Thyroid gland (tissue), 4 donors: ENCODE results near the gene MAFB. TPM values are rescaled to one million over a fixed set of nuclear protein-coding genes. Genes with fewer than 3 reads are reported as not detected.

Experiments used
- DNase-seq, 2 donors: peaks; one replicate each; pipeline ENCODE4 v3.0.0-alpha.2; 2019
- H3K27ac ChIP-seq, 3 donors: fragments of 200-600 bp; sonication (generic); 1 replicate in 2 of 3; 2 replicates in 1 of 3; pipeline ENCODE4 v1.5.1; 2016 to 2019; ENCODE audit warnings: mild to moderate bottlenecking in 1 of 3, moderate library complexity in 1 of 3
- H3K27me3 ChIP-seq: fragments of 200-600 bp; sonication (generic); one replicate; pipeline ENCODE4 v1.5.1; 2019
- H3K36me3 ChIP-seq, 2 donors: fragments of 200-600 bp; sonication (generic); one replicate each; pipeline ENCODE4 v1.5.1; 2016 to 2019
- H3K4me1 ChIP-seq, 2 donors: fragments of 200-600 bp; sonication (generic); one replicate each; pipeline ENCODE4 v1.5.1; 2017 to 2019
- H3K4me3 ChIP-seq, 3 donors: fragments of 200-600 bp; sonication (generic); replicated peaks in 1 of 3; 1 replicate in 2 of 3; 2 replicates in 1 of 3; pipeline ENCODE4 v1.5.1; 2016; ENCODE audit warnings: mild to moderate bottlenecking in 1 of 3
- H3K9me3 ChIP-seq: fragments of 200-600 bp; sonication (generic); one replicate; pipeline ENCODE4 v1.5.1; 2017
- POLR2A ChIP-seq, 2 donors: fragments of 450-650 bp; IDR thresholded peaks; one replicate each; pipeline ENCODE4 v1.6.1; 2017; ENCODE audit warnings: antibody characterized with exemption in 2 of 2, mild to moderate bottlenecking in 2 of 2, moderate library complexity in 1 of 2
- WGBS, 2 donors: methylation state at CpG; one replicate each; pipeline ENCODE4 v1.1.5; 2017; 5-methylcytosine and 5-hydroxymethylcytosine counted together
- intact Hi-C: fragments of 100-400 bp; cut with DNase I; formaldehyde crosslinking; loops from one replicate; pipeline ENCODE4 v1.15.1; 2023
- total RNA-seq, 4 donors: library from RNA; depleted of rRNA; stranded (reverse); fragments of >200 nt; gene quantifications; one replicate each; pipeline ENCODE4 v1.2.3, GENCODE V29; 2016
- TF ChIP-seq, protein P1 (sequence below), 6 experiments: fragments of 200-600 bp in 3 of 6; fragments of 450-650 bp in 3 of 6; sonication (generic) in 3 of 6; IDR thresholded peaks; one replicate each; pipeline ENCODE4 v1.5.1; 2016 to 2019; ENCODE audit warnings: antibody characterized with exemption in 6 of 6, mild to moderate bottlenecking in 2 of 6, inconsistent platforms in 1 of 6, moderate library complexity in 1 of 6

Gene MAFB
- total RNA-seq, 4 donors from 2014 or later = 34.4 to 46.1 (median 43.5) TPM

- H3K4me1 ChIP-seq = peaks cover 12 to 40% of the 10 kb centered on the region in 2 donors
- 0% methylated on average over 6 to 31 of the region's 62 CpGs for WGBS, 2 donors
- no peaks in the 10 kb centered on the region for H3K9me3 ChIP-seq
- intact Hi-C loops = loop anchor here (10.0 kb wide), 1 partner anchor 927 kb away; the partner anchor contains the start of gene CHD6
- H3K4me3 ChIP-seq = peak overlapping the region; percentile 73 to 84 (median 75)
- no peaks in the 10 kb centered on the region for H3K36me3 ChIP-seq
- no peaks in the 10 kb centered on the region for H3K27me3 ChIP-seq
- TF ChIP-seq, protein P1, sequence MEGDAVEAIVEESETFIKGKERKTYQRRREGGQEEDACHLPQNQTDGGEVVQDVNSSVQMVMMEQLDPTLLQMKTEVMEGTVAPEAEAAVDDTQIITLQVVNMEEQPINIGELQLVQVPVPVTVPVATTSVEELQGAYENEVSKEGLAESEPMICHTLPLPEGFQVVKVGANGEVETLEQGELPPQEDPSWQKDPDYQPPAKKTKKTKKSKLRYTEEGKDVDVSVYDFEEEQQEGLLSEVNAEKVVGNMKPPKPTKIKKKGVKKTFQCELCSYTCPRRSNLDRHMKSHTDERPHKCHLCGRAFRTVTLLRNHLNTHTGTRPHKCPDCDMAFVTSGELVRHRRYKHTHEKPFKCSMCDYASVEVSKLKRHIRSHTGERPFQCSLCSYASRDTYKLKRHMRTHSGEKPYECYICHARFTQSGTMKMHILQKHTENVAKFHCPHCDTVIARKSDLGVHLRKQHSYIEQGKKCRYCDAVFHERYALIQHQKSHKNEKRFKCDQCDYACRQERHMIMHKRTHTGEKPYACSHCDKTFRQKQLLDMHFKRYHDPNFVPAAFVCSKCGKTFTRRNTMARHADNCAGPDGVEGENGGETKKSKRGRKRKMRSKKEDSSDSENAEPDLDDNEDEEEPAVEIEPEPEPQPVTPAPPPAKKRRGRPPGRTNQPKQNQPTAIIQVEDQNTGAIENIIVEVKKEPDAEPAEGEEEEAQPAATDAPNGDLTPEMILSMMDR (IDR thresholded peaks at IDR 0.05) = peak in 1 of 6 experiments; percentile 21
- peak; percentile 46 to 95 for TF ChIP-seq POLR2A (IDR thresholded peaks at IDR 0.05)
- peak; percentile 97 for DNase-seq
- H3K27ac ChIP-seq = peak overlapping the region; percentile 67 to 98 (median 96)
These were observed 1.5 kb downstream of the MAFB start for GRCh38 chr20:40687384-40688128.

GRCh38 chr20:40686893-40687292 lies 2.1 kb downstream of the MAFB start:
- Histone ChIP-seq H3K36me3 (no peaks in the 10 kb centered on the region), H3K4me1 (peaks cover 18 to 47% of the 10 kb centered on the region in 2 donors), H3K9me3 (no peaks in the 10 kb centered on the region), H3K27ac (peak overlapping the region; percentile 67 to 98 (median 96)), H3K4me3 (peak overlapping the region; percentile 30 to 84 (median 73)), H3K27me3 (no peaks in the 10 kb centered on the region)
- 37 to 50% methylated on average over 12 of the region's 12 CpGs for whole genome bisulfite sequencing, 2 donors
- intact Hi-C loops = loop anchor here (10.0 kb wide), 1 partner anchor 928 kb away; the partner anchor contains the start of gene CHD6
- TF ChIP-seq, protein P1 (IDR thresholded peaks at IDR 0.05) = no peak
- no peak for TF ChIP-seq POLR2A (IDR thresholded peaks at IDR 0.05)
- DNase-seq = no peak

- Histone ChIP-seq H3K27ac (peak overlapping the region; percentile 67 to 98 (median 96)), H3K9me3 (no peaks in the 10 kb centered on the region), H3K4me1 (peaks cover 21 to 51% of the 10 kb centered on the region in 2 donors), H3K27me3 (no peaks in the 10 kb centered on the region), H3K4me3 (peak overlapping the region; percentile 8 to 84 (median 30)), H3K36me3 (no peaks in the 10 kb centered on the region)
- TF ChIP-seq POLR2A (IDR thresholded peaks at IDR 0.05) = peak; percentile 54 to 90
- TF ChIP-seq, protein P1 (IDR thresholded peaks at IDR 0.05) = no peak
- 21 to 22% methylated on average over 7 of the region's 7 CpGs for WGBS, 2 donors
- DNase-seq = peak; percentile 82 to 84
- intact Hi-C loops = loop anchor here (10.0 kb wide), 1 partner anchor 928 kb away; the partner anchor contains the start of gene CHD6
These were observed 2.6 kb downstream of the MAFB start for GRCh38 chr20:40686434-40686882.

- TF ChIP-seq POLR2A (IDR thresholded peaks at IDR 0.05) = no peak
- TF ChIP-seq, protein P1 (IDR thresholded peaks at IDR 0.05) = no peak
- H3K4me1 ChIP-seq = peaks cover 21 to 57% of the 10 kb centered on the region in 2 donors
- no peak overlapping the region for H3K4me3 ChIP-seq
- WGBS, 2 donors = 92 to 94% methylated on average over 2 to 4 of the region's 4 CpGs
- H3K27me3 ChIP-seq = no peaks in the 10 kb centered on the region
- no peaks in the 10 kb centered on the region for H3K36me3 ChIP-seq
- H3K9me3 ChIP-seq = no peaks in the 10 kb centered on the region
- H3K27ac ChIP-seq = peak overlapping the region; percentile 12 to 98 (median 96)
- intact Hi-C loops = loop anchor here (10.0 kb wide), 1 partner anchor 929 kb away; the partner anchor contains the start of gene CHD6
- DNase-seq = no peak
These were observed 3.7 kb downstream of the MAFB start for GRCh38 chr20:40685349-40685748.

DNA sequence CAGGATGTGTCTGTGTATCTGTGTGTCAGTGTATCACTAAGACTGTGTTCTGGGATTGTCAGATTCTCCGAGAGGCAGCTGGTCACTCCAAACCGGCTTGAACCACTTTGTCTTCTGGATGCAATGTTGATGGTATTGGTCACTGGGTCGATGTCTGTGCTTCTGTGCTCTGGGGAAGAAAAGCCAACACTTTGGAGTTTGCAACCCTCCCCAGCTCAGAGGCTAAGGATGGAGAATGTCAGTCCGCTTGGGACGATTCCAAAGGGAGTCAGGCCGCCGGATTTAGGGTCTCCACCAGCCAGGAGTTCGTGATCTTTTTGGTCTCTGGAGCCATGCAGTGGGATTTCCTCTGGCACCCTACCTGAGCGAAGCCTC lies 5.2 kb downstream of the MAFB start:
- Histone ChIP-seq H3K27ac (peak overlapping the region in 2 of 3 donors; percentile 96 to 98), H3K27me3 (no peaks in the 10 kb centered on the region), H3K9me3 (no peaks in the 10 kb centered on the region), H3K36me3 (no peaks in the 10 kb centered on the region), H3K4me1 (peaks cover 28 to 60% of the 10 kb centered on the region in 2 donors), H3K4me3 (no peak overlapping the region)
- no peak for DNase-seq
- intact Hi-C loops = loop anchor here (10.0 kb wide), 1 partner anchor 931 kb away; the partner anchor contains the start of gene CHD6
- WGBS, 2 donors = 53 to 92% methylated on average over 3 to 5 of the region's 9 CpGs
- TF ChIP-seq, protein P1 (IDR thresholded peaks at IDR 0.05) = no peak
- TF ChIP-seq POLR2A (IDR thresholded peaks at IDR 0.05) = no peak
